HG03571 (cell line): Measurements from ENCODE around the gene SEMA3G.
A peak's percentile ranks its signal among the peaks of the same experiment; 100 is the strongest.

Experiments
- ATAC-seq: cut with Tn5 transposase; IDR thresholded peaks from one replicate; pipeline ENCODE4 v1.9.1; 2021; ENCODE audit not compliant: unreplicated experiment

Gene SEMA3G

DNA sequence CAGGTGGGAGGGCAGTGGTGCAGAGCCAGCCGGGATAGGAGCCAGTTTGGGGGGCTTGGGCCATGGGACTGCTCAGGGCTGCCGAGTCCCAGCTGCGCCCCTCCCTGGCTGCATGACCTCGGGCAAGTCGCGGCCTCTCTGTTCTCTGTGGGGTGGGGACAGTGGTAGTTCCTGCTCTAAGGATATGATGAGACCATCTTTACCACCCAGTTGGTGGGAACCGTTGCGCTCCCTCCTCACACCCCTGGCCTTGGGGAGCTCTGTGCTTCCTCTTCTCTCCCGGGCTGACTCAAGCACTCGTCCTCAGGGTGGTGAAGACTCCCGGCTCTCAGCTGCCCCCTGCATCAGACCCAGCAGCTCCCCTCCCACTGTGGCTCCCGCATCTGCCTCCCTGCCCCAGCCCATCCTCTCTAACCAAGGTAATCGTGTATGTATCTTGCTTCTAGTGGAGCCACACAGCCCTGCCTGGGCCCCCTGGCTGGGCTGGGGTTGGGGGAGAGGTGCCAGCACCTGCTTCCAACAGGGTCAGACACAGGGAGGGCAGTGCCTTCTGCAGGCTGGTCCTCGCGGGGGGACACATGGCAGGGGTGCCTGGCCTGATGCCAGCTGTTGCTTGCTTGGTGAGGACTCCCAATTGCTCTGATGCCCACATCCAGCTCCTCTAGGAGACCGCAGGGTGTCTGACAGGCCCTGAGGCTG lies 35.1 kb upstream of the SEMA3G start:
- no peak for ATAC-seq

DNA sequence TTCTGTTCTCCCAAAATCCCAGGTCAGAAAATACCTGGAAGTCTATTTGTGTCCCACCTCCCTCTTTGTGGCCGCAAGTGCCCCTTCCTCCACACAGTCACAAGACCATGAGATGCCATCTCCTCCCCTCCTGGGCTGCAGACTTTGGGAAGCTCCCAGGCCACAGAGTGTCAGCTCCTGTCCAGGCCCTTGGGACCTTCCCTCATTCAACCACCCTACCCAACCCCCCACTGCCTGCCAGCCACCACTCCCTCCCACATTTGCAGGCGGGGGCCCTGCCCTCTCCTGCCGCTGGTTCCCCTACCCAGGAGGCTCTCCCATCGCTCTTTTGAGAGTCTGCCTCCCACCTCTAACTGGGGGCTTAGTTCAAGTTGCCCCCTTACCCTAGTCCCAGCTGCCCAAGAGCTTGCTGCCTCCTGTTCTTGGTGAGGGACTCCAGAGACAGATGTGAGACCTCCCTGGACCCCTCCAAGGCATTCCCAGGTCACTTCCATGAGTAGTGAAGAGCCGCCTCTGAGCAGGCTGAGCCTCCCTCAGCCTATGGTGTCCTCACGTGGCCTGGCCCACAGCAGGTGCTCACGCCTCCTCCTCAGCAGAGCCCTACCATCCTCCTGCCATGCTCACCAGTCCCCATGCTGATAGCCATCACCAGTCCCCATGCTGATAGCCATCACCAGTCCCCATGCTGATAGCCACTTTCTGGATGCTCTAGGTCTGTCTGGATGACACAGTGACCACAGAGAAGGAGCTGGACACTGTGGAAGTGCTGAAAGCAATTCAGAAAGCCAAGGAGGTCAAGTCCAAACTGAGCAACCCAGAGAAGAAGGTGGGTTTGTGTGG lies 34.4 kb upstream of the SEMA3G start:
- ATAC-seq, result no peak

DNA sequence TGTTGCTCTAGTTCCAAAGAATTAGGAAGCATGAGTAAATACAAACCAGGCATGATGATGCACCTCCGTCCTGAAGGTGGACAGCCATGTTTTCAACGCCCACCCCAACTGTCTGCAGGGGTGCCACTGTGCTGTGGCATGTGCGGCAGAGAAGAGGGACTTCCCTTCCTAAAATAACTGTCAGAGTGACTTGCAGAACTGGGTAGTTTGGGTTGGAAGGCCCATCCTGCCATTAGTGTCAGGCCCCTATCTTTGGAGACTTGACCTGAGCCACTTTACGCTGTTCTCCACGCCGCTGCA lies 32.8 kb upstream of the SEMA3G start:
- ATAC-seq, result no peak

DNA sequence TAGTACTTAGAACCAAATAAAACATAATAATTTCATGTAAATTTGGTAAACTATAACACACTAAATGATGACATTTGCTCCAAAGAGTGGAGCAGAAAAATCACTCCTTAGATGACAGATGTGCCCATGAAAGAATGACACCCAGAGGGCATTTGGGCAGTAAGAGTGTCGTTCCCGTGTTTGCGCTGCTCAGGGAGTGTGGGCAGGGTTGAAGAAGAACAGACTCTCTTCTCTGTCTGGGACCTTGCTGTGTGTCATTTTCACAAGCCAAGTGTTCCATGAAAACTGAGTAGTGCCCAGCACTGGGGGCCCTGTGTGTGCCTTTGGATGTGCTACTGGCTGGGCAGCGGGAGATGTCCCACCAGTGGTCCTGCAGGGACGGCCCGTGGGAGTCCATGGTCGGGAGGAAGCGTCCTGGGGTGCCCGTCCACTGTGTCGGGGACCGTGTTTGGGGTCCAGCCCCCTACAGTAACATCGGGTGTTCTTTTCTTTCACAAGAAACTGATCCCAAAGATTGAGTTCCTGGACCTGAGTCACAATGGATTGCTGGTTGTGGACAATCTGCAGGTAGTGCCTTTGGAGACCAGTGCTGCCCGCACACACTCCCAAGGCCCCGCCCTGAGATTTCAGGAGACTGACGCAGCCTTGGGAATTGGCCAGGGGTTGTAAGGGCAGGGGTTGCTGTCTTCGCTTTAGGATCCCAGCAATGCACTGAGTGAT lies 32.3 kb upstream of the SEMA3G start:
- no peak for ATAC-seq

DNA sequence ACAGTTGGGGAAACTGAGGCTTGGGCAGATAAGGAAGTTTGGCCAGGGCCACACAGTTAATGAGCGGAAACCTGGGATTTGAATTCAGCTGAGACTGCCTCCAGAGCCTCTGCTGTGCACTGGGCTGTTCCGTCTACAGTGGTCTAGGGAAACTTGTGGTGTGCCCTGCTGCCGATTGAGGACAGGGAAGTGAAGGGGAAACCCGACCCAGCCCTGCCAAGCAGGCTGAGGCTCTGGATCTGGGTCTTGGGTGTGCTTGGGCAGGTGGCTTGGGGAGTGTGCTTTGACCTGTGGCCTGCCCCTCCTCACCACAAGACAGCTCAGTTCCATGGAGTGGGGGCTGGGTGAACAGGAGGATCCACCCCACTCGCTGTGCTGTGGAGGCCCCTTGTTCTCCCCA lies 28.1 kb upstream of the SEMA3G start:
- ATAC-seq, result no peak

DNA sequence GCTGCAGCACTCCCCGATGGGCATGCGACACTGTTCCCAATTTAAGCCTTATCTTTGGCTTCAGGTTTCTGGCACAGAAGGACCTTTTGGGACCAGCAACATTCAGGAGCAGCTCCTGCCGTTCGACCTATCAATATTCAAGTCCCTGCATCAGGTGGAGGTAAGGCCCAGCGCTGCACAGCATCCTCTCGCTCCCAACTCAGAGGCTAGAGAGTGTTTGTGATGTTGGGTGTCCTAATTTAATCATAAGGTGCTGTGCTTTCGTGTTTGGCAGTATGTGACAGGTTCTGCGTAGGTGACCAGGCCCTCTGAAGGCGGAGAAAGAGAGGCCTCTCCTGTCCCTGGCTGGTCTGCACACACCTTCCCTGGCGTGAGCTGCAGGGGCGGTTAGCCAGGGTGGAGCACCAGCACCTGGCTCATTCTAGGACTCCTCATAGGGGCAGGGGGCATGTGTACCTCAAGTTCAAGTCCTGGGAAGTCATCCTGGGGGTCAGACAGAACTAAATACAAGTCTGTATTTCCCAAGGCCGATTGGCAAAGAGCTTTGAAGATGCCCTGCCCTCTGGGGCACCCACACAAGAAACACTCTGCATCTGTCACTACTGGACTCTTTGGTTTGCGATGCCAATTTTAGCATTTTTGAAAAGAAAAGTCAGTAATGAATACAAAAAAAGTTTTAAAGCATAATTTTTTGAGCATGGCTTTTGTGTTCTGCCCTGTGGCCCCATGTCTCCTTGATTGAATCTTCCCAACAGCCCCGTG lies 27.5 kb upstream of the SEMA3G start:
- no peak for ATAC-seq

DNA sequence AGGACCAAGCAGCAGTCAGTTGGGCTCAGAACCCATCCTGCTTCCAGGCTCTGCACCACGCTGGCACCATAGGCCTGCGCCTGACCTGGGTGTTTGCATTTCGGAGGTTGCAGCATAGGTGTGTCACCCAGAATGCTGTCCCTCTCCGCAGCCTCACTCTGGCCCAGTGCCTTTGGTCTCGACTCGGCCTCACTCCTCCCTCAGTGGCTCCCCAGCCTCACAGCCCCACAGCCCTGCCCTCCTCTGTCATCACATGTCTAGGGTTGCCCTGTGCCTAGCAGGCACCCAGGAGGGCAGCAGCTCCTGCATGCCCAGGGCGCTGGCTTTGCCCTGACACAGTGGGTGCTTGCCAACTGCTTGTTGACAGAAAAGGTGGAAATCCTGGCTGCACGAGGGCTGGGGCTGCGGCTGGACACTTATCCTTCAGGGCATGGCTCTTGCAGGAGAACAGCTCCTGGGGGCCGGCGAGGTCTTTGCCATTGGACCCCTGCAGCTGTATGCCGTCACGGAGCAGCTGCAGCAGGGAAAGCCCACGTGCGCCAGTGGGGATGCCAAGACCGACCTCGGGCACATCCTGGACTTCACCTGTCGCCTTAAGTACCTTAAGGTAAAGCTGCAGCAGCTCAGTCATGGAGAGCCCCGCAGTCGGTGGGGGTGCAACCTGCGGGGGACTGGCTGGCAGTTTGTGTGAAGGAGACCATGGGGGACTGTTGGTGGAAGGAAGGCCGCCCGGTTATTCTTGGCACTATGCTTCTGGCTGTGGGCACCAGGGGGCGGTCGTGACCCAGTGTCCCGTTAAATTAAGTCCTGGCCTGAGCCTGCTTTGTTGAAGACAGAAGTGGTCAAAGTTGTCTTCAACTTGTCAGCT lies 26.7 kb upstream of the SEMA3G start:
- ATAC-seq, result no peak

DNA sequence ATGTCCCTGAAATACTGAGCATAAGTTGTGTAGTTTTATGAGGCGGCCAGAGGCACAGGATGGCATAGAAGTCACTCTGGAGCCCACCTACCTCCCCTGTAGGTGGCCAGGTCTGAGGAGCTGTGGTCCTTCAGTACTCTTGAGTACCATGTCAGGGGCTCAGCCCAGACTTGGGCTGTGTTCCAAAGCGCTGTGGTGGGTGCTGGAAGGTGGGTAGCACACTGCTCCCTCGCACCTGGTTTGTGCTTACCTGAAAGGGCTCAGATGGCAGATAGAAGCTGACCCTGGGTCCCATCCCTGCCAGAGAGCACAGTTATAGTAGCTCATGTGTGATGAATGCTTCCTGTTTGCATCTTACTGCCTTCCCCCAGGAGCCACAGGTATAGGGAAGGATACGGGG lies 26.0 kb upstream of the SEMA3G start:
- ATAC-seq, result no peak

DNA sequence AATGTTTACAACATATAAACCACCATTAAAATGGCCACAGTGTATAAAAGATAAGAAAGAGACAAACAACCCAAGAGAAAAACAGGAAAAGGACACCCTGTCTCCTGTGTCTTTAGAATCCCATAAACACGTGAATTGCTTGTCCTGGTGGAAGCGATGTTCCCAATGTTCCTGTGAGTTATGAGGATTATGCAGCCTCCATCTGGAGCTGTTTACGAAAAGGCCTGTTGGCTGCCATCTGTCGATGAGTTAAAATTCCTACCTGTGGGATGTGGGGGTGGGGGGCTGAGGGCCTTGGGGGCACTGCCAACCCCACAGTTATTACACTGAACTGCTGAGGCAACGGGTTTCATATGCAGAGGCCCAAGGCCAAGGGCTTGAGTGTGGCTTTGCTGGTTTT lies 24.1 kb upstream of the SEMA3G start:
- ATAC-seq, result no peak

DNA sequence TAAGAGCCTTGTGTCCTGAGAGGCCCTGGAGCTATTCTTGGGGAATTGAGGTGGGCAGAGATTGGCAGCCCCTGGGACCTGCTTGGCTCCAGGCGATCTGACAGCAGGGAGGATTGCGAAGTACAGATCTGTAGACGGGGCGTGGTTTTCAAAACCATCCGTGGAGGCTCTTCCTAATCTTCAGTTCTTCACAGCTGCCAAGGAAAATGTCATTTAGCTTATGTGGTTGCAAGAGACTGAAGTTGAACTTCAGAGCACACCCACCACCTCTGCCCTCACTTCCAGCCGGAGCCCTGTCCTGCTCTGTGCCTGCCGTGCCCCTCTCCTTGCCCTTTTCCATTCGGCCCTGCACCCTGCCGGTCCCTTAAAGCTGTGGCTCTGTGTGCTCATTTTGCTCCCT lies 23.4 kb upstream of the SEMA3G start:
- ATAC-seq, result no peak

DNA sequence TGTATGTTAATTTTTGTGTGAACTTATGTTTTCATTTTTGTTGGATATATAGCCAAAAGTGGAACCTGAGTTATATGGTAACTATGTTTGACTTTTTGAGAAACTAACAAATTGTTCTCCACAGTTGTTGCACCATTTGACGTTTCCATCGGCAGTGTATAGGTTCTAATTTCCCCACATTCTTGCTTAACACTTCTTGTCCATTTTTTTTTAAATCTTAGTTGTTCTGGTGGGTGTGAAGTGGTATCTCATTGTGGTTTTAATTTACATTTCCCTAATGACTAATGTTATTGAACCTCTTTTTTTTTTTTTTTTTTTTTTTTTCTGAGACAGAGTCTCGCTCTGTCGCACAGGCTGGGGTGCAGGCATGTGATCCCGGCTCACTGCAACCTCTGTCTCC lies 18.5 kb upstream of the SEMA3G start:
- no peak for ATAC-seq

DNA sequence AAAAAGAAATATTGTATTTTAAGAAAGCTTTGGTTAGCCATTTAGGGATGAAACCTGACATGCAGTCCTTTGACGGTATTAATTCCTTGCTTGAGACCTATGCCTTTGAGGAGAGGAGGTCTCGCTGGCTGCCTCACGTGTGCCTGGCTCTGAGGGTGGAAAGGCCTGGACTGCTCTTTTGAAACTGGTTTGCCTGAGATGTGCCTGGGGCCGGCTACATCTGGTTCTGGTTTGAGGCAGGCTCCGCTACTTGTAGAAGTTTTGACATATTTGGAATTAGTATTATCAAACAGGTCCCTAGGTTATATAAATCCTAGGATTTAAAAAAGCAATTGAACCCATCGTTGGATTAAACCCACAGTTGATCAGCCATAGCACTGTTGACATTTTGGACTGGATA lies 17.0 kb upstream of the SEMA3G start:
- ATAC-seq, result no peak

DNA sequence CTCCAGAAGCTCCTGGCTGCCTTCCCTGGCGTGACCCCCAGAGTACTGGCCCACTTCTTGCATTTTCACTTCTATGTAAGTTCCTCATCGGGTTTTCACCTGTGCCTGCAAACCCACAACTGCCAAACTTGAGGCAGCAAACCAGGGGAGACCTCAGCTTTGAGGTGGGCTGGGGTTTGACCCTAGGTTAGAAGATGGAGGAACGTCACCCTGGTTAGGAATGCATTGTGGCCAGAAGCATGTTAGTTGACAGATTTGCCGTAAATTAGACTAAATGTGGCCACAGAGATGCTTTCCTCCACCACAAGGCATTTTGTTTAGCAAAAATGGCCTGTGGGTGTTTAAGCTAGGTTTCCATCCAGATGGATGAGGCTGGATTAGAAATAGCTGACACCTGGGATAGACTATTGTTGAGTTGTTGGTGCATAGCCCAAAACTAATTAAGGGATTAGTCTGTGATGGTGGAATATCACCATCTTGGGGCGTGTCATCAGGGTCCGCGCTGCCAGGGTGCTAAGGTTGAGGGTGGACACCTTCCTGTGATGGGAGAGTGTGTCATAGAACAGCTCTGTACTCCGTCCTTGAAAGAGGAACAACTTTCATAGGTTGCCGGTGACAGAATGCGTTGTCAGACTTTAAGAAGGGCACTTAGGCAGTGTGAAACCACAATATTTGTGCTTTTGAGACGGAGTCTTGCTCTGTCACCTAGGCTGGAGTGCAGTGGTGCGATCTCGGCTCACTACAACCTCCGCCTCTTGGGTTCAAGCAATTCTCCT lies 14.1 kb upstream of the SEMA3G start:
- no peak for ATAC-seq

DNA sequence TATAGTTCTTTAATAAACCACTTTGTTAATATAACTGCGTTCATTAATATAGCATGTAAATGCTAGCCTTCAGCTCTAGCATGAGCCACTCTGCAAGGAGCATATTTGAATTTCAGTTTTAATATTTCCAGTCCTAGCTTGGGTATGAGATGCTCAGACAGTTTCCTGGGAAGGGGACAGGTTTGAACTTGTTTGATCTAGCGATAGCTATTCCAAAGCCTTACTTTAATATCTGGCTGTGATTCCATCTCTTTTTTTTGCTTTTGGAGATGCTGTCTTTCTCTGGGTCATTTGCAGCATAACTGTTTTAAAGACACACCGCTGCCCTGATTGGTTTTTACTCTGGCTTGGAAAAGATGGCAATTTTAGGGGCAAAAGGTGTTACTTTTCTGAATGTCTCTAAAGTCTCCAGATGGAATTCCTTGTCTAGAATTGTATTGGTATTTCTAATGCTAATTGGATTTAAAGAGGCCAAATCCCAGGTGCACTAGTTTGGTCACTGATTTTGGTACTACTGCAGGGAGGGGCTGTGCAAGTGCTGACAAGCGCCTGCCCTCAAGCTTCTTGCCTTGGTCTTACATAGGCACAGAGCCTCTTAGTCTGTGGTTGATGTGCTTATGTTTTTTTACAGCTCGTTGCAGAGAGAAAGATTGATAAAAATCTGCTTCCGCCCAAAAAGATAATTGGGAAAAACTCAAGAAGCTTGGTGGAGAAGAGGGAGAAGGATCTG lies 13.3 kb upstream of the SEMA3G start:
- ATAC-seq, result no peak

DNA sequence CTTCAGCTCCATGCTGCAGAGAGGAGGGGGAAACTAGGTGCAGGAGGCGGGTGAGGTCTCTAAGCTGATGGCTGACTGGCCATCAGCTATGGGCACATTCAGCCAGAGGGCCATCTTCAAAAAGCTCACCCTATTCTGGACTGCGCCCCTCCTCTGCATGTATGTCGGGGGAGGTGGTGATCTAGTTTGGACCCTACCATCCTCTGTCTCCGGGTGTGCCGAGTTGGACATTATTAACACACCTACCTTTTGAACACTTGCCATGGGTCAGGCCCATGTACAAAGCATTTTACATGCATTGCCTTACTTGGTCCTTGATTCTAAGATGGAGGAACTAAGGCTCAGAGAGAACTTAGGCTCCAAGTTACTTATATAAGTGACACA lies 11.9 kb upstream of the SEMA3G start:
- no peak for ATAC-seq

DNA sequence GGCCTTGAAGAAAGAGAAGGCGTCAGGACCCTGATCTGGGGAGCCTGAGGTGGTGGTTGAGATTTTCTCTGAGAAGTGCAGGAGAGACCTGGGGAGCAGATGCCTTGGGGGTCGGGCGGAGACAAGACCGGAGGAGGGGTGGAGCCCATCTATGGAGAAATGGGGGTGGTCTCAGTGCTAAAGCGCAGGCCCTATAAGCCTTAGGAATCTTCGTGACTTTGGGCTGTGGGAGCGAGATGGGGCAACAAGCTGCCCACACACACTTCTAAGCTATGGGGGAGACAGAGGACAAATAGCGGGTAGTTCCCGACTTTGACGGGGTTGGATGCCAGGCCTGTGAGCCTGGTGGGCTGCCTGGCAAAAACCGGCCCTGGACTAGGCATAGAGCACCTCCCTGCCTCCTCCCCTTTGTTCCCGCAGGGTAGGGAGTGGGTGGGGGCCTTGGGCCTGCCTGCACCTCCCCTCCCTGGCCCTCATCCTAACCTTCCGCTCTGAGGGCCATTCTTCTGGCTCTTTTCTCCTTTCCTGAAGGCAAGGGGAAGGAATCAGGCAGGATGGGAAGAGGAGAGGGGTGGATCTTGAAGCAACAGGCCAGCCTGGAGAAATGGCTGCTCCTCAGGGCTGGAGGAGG lies 11.4 kb upstream of the SEMA3G start:
- no peak for ATAC-seq

DNA sequence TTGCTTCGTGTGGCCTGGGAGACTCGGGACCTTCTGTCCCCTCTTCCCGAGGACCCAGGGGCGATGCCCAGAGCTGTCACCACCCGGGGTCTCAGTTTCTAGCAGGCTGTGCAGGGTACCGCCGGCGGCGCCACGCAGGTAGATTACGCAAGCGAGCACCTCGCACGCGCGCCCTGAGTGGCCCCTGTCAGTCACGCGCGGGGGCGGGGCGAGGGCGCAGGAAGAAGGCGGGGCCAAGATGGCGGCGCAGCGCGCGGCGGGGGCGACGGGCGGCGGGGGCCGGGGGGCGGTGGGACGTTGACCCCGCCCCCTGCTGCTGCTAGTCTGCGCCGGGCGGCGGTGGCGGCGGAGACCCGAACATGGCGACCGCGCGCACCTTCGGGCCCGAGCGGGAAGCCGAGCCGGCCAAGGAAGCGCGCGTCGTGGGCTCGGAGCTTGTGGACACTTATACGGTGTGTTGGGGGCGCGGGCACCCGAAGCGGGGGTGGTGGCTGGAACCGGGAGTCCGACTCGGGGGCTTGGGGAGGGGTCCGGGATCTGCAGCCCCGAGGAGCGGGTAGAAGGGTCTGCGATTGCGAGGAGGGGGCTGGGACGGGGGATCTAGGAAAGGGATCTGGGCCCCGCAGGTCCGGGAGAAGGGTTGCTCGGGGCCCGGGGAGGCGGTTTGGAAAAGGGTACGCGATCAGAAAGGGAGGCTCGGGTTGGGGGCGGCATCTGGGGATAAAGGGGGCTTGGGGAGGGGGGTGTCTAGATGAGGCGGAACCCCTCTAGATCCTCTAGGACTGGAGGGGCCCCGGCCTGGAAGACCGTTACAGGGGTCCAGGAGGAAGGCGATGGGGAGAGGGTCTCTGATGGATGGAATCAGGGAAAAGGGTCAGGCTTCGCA lies 10.6 kb upstream of the SEMA3G start, which contains the start of gene NISCH:
Gene NISCH, plus strand, starts transcription at position 322 of the 886 bp plus-strand sequence. Its CDS starts 38 bp downstream, at position 360.
- ATAC-seq, result peak; percentile 78

DNA sequence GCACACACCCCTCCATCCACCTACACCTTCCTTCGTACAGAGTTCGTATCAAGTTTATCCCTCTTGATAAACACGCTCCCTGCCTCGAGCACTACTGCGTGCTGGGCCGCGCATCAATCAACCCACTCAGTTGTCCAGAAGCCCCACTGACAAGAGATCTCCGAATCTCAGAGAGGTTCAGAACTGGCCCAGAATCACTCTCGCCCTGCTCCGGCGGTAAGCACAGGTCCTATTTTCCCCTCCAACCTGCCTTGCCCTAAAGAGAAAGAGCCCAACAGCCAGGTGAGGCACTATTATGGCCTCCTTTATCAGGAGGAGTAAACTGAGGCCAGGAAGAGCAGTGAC lies 10.0 kb upstream of the SEMA3G start:
- no peak for ATAC-seq
